Measurements from ENCODE around the gene HOXD11. TPM values are rescaled to one million over a fixed set of nuclear protein-coding genes. Genes with fewer than 3 reads are reported as not detected.

HOXD11 gene
- total and polyA plus RNA-seq, 9 of the 15 experiments (the other 6 are each of a cell fraction or from before 2014, with no cell fraction given) = not detected

DNA sequence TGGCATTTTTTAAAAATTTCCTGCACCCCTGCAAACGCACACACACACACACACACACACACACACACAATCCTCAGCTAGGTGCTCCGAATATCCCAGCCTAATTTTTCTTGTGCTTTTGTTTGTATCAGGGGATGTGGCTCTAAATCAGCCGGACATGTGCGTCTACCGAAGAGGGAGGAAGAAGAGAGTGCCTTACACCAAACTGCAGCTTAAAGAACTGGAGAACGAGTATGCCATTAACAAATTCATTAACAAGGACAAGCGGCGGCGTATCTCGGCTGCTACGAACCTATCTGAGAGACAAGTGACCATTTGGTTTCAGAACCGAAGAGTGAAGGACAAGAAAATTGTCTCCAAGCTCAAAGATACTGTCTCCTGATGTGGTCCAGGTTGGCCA is 12.7 kb upstream of the HOXD11 start:
- POLR2A ChIA-PET = no interaction called here

DNA sequence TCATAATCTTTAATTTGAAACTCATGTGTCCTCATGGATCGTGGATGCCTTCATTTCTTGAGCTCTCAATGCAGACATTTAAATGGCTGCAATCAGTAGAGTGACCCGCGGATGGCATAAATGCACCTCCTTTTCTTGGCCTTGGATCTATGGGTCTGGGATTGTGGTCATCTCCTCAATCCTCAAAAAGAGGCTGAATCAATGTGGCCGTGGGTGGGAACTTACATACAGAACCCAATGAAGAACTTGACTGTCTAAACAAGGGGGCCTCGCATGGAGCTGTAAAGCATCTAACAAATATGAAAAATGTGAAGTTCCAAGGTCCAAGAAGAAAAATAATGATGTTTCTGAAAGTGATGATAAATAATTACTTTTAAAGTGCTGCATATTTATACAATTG is 11.7 kb upstream of the HOXD11 start:
- Histone ChIP-seq H3K27me3 (ENCODE audit: control insufficient read depth in 2 of 2, insufficient read depth in 2 of 2, low read length in 2 of 2) (peaks cover 70 to 78% of the 10 kb centered on the region in 2 experiments), H3K27ac (ENCODE audit: extremely low read depth, low read depth, low read length) (no peak overlapping the region), H4K20me1 (replicated peaks; ENCODE audit: control insufficient read depth, insufficient read depth, low read length) (peaks cover 17% of the 10 kb centered on the region; the same call in 1 of the 2 replicates), H3K4me2 (ENCODE audit: insufficient read depth, low read length) (no peak overlapping the region), H3K36me3 (ENCODE audit: control insufficient read depth, insufficient read depth, low read length) (no peaks in the 10 kb centered on the region), H3K9me1 (ENCODE audit: control insufficient read depth, insufficient read depth, low read length) (no peaks in the 10 kb centered on the region), H3K9ac (ENCODE audit: insufficient read depth in 1 of 2, low read depth in 2 of 2, low read length in 2 of 2) (no peak overlapping the region), H2AFZ (ENCODE audit: low read depth, low read length) (no peak overlapping the region), H3K79me2 (ENCODE audit: control insufficient read depth, insufficient read depth, low read length) (no peaks in the 10 kb centered on the region), H3K9me3 (replicated peaks; ENCODE audit: control insufficient read depth, insufficient read depth, low read depth, low read length) (no peaks in the 10 kb centered on the region), H3K4me3 (no peak overlapping the region), H3K4me1 (replicated peaks in 1 of 2; ENCODE audit: control insufficient read depth in 2 of 2, insufficient read depth in 2 of 2, low read length in 2 of 2) (peaks cover 8 to 33% of the 10 kb centered on the region in 2 experiments)
- in situ Hi-C loops (cut with MboI) (loop anchor here (5.0 to 25.0 kb wide), 2 partner anchors 733 to 1058 kb away; no protein-coding TSS in a partner anchor), intact Hi-C loops (cut with micrococcal nuclease) (loop anchor here (5.0 kb wide), 4 partner anchors 218 to 1348 kb away; no protein-coding TSS in a partner anchor)
- peak; percentile 40 for FAIRE-seq
- ChIA-PET POLR2A (no interaction called here), CTCF (ENCODE audit: low intra/inter-chr PET ratio) (no interaction called here)
- no peak for DNase-seq (ENCODE audit: extremely low read depth in 1 of 4, low spot score in 3 of 4)
- no peak for ATAC-seq
- no TSS peak for BruUV-seq (replicated peaks)
- 9% methylated on average over 5 of the region's 5 CpGs for WGBS (ENCODE audit: insufficient coverage, low coverage, missing lambda C conversion rate)
- TF ChIP-seq EZH2 (IDR thresholded peaks at IDR 0.05; ENCODE audit: borderline replicate concordance, low read depth, low read length) = no peak
- TF ChIP-seq MAFG (tag; conservative IDR thresholded peaks at IDR 0.05) = no peak
- TF ChIP-seq NFE2L1 (tag; IDR thresholded peaks at IDR 0.05; ENCODE audit: borderline replicate concordance, low read depth) = no peak
- TF ChIP-seq RNF2 (IDR thresholded peaks at IDR 0.05) = no peak
- TF ChIP-seq OTX1 (CRISPR knock-in tag; IDR thresholded peaks at IDR 0.05) = no peak
- TF ChIP-seq, protein P1, sequence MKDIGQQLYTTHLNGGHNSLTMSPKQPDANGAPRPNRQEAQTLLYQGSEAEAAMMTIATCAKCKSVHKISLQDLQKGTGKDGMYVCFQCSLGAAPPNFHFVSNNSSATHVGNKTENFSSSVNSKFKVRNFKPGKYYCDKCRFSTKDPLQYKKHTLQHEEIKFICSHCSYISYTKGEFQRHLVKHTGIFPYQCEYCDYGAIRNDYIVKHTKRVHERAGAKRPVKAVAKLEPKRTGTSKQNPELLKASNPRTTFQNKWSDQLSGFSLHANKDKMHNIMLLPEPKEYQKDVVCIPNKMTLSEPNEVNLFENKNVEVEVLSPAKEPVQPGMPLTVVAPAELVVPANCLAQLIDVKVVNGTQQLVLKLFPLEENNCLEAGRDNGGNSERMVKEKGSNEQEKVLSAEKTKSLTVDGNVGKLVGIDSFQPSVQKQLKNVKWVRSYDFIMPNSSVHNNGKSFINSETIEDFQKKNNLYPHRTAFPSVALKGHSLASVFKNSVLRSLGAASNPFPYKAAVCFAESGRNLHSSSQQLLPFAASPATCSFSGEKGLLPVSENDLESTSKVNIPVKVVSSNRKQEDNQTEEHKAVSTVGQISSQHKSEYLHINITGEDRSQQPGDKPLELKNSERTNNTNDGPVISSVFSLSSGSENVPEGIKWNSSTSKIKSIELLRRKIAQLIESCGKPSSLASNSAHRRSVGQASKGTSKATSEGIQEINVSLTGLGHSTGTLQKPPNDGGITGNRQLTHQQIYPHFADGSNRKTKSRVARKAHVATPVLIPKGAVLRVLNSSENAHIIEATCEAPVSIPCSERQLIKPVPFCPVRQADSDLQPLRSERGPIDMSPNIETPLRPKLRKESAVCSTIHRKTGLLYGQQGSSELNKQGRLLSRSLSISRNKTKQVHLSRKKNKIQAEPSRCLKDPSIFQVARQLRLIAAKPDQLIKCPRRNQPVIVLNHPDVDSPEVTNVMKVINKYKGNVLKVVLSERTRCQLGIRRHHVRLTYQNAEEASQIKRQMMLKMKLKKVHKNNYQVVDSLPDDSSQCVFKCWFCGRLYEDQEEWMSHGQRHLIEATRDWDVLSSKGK (CRISPR knock-in tag; IDR thresholded peaks at IDR 0.05) = no peak
- TF ChIP-seq, protein P2, sequence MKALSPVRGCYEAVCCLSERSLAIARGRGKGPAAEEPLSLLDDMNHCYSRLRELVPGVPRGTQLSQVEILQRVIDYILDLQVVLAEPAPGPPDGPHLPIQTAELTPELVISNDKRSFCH (CRISPR knock-in tag; IDR thresholded peaks at IDR 0.05) = no peak
- TF ChIP-seq, protein P2 (tag; IDR thresholded peaks at IDR 0.05) = no peak

More for the DNA sequence above, 12.7 kb upstream of the HOXD11 start:
- Histone ChIP-seq H3K4me3 (no peak overlapping the region), H3K4me1 (replicated peaks in 1 of 2; ENCODE audit: control insufficient read depth in 2 of 2, insufficient read depth in 2 of 2, low read length in 2 of 2) (peaks cover 8 to 24% of the 10 kb centered on the region in 2 experiments), H3K4me2 (ENCODE audit: insufficient read depth, low read length) (no peak overlapping the region), H3K9me3 (replicated peaks; ENCODE audit: control insufficient read depth, insufficient read depth, low read depth, low read length) (no peaks in the 10 kb centered on the region), H3K27me3 (ENCODE audit: control insufficient read depth in 2 of 2, insufficient read depth in 2 of 2, low read length in 2 of 2) (peaks cover 69 to 75% of the 10 kb centered on the region in 2 experiments), H3K9me1 (ENCODE audit: control insufficient read depth, insufficient read depth, low read length) (no peaks in the 10 kb centered on the region), H3K36me3 (ENCODE audit: control insufficient read depth, insufficient read depth, low read length) (no peaks in the 10 kb centered on the region), H3K79me2 (ENCODE audit: control insufficient read depth, insufficient read depth, low read length) (no peaks in the 10 kb centered on the region), H4K20me1 (replicated peaks; ENCODE audit: control insufficient read depth, insufficient read depth, low read length) (peaks cover 16% of the 10 kb centered on the region; the same call in 1 of the 2 replicates), H3K9ac (ENCODE audit: insufficient read depth in 1 of 2, low read depth in 2 of 2, low read length in 2 of 2) (no peak overlapping the region), H3K27ac (ENCODE audit: extremely low read depth, low read depth, low read length) (no peak overlapping the region), H2AFZ (ENCODE audit: low read depth, low read length) (no peak overlapping the region)
- TF ChIP-seq RCOR1 (IDR thresholded peaks at IDR 0.05; ENCODE audit: borderline replicate concordance in 1 of 2, low read depth in 2 of 2, low read length in 2 of 2) = no peak
- TF ChIP-seq, protein P3, sequence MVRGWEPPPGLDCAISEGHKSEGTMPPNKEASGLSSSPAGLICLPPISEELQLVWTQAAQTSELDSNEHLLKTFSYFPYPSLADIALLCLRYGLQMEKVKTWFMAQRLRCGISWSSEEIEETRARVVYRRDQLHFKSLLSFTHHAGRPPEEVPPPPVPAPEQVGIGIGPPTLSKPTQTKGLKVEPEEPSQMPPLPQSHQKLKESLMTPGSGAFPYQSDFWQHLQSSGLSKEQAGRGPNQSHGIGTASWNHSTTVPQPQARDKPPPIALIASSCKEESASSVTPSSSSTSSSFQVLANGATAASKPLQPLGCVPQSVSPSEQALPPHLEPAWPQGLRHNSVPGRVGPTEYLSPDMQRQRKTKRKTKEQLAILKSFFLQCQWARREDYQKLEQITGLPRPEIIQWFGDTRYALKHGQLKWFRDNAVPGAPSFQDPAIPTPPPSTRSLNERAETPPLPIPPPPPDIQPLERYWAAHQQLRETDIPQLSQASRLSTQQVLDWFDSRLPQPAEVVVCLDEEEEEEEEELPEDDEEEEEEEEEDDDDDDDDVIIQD (CRISPR knock-in tag; IDR thresholded peaks at IDR 0.05) = no peak
- FAIRE-seq = peak; percentile 40
- CTCF ChIA-PET (ENCODE audit: low intra/inter-chr PET ratio) = no interaction called here
- WGBS (ENCODE audit: insufficient coverage, low coverage, missing lambda C conversion rate) = 4% methylated on average over 12 of the region's 12 CpGs
- in situ Hi-C loops (cut with MboI) = loop anchor here (25.0 kb wide), 1 partner anchor 1057 kb away; no protein-coding TSS in a partner anchor
- ATAC-seq = no peak
- DNase-seq (ENCODE audit: extremely low read depth in 1 of 4, low spot score in 3 of 4) = no peak
- BruUV-seq (replicated peaks) = no TSS peak
- intact Hi-C loops (cut with micrococcal nuclease) = no loop called here

Data from K562 (cell line).